SK-N-SH treated with all-trans-retinoic acid at 6 μM for 48 hours (cell line): ENCODE data around the gene CHST12.

ENCODE experiments used
- ATAC-seq: fragments of 200-7000 bp; cut with Tn5 transposase; 3 replicates; pipeline ENCODE4 v1.9.1; 2020; ENCODE audit warnings: mild to moderate bottlenecking, moderate library complexity
- BACH2 ChIP-seq: fragments of 250-450 bp; sonication (Bioruptor Pico); IDR thresholded peaks from 2 replicates; pipeline ENCODE4 v1.9.0; 2021; ENCODE audit warnings: mild to moderate bottlenecking, borderline replicate concordance
- CREB5 ChIP-seq: fragments of 250-450 bp; sonication (Bioruptor Pico); IDR thresholded peaks from 2 replicates; pipeline ENCODE4 v1.5.1; 2020; ENCODE audit warnings: low read depth, mild to moderate bottlenecking, moderate library complexity
- CSDC2 ChIP-seq: fragments of 250-450 bp; sonication (Bioruptor Pico); IDR thresholded peaks from 2 replicates; pipeline ENCODE4 v1.5.0; 2020; ENCODE audit warnings: mild to moderate bottlenecking, moderate library complexity
- CSRNP3 ChIP-seq: fragments of 250-450 bp; sonication (Bioruptor Pico); IDR thresholded peaks from 2 replicates; pipeline ENCODE4 v1.5.1; 2021; ENCODE audit warnings: mild to moderate bottlenecking, moderate library complexity
- ESRRG ChIP-seq: fragments of 250-450 bp; sonication (Bioruptor Pico); IDR thresholded peaks from 2 replicates; pipeline ENCODE4 v1.6.1; 2021; ENCODE audit warnings: mild to moderate bottlenecking
- GLIS3 ChIP-seq: fragments of 250-450 bp; sonication (Bioruptor Pico); IDR thresholded peaks from 2 replicates; pipeline ENCODE4 v1.5.0; 2020; ENCODE audit warnings: mild to moderate bottlenecking, moderate library complexity
- ISL1 ChIP-seq: fragments of 250-450 bp; sonication (Bioruptor Pico); IDR thresholded peaks from 2 replicates; pipeline ENCODE4 v2.1.2; 2022; ENCODE audit warnings: mild to moderate bottlenecking, moderate library complexity
- PATZ1 ChIP-seq: fragments of 250-450 bp; sonication (Bioruptor Pico); IDR thresholded peaks from 2 replicates; pipeline ENCODE4 v1.8.0; 2020; ENCODE audit warnings: mild to moderate bottlenecking, moderate library complexity, borderline replicate concordance
- POU6F1 ChIP-seq: fragments of 250-450 bp; sonication (Bioruptor Pico); IDR thresholded peaks from 2 replicates; pipeline ENCODE4 v1.8.0; 2021; ENCODE audit warnings: low read depth, mild to moderate bottlenecking, moderate library complexity, borderline replicate concordance
- PPARA ChIP-seq: fragments of 250-450 bp; sonication (Bioruptor Pico); IDR thresholded peaks from 2 replicates; pipeline ENCODE4 v1.5.0; 2020; ENCODE audit warnings: mild to moderate bottlenecking, borderline replicate concordance
- RARB ChIP-seq: fragments of 250-450 bp; sonication (Bioruptor Pico); IDR thresholded peaks from 2 replicates; pipeline ENCODE4 v1.8.0; 2021; ENCODE audit warnings: mild to moderate bottlenecking, moderate library complexity
- TCF4 ChIP-seq: fragments of 250-450 bp; sonication (Bioruptor Pico); IDR thresholded peaks from 2 replicates; pipeline ENCODE4 v1.8.0; 2021; ENCODE audit warnings: mild to moderate bottlenecking, moderate library complexity, borderline replicate concordance
- TOX ChIP-seq: fragments of 250-450 bp; sonication (Bioruptor Pico); IDR thresholded peaks from 2 replicates; pipeline ENCODE4 v1.8.0; 2021; ENCODE audit warnings: mild to moderate bottlenecking, moderate library complexity, borderline replicate concordance
- TSHZ2 ChIP-seq: fragments of 250-450 bp; sonication (Bioruptor Pico); IDR thresholded peaks from 2 replicates; pipeline ENCODE4 v1.5.0; 2020; ENCODE audit warnings: mild to moderate bottlenecking, moderate library complexity
- ZC3H10 ChIP-seq: fragments of 250-450 bp; sonication (Bioruptor Pico); IDR thresholded peaks from 2 replicates; pipeline ENCODE4 v1.5.1; 2021; ENCODE audit warnings: mild to moderate bottlenecking, moderate library complexity
- ZFP3 ChIP-seq: fragments of 250-450 bp; sonication (Bioruptor Pico); IDR thresholded peaks from 2 replicates; pipeline ENCODE4 v1.5.0; 2020; ENCODE audit warnings: mild to moderate bottlenecking, moderate library complexity
- ZFP30 ChIP-seq: fragments of 450-650 bp; formaldehyde crosslinking; IDR thresholded peaks from 2 replicates; pipeline ENCODE4 v1.5.0; 2022; ENCODE audit warnings: mild to moderate bottlenecking, moderate library complexity
- ZNF565 ChIP-seq: fragments of 450-650 bp; formaldehyde crosslinking; conservative IDR thresholded peaks from 2 replicates; pipeline ENCODE4 v1.5.0; 2020; ENCODE audit warnings: low read depth, mild to moderate bottlenecking, moderate library complexity
- ZNF70 ChIP-seq: fragments of 450-650 bp; formaldehyde crosslinking; IDR thresholded peaks from 2 replicates; pipeline ENCODE4 v1.5.0; 2020; ENCODE audit warnings: mild to moderate bottlenecking, moderate library complexity
- ZNF8 ChIP-seq: fragments of 450-650 bp; formaldehyde crosslinking; IDR thresholded peaks from 2 replicates; pipeline ENCODE4 v1.5.0; 2020; ENCODE audit warnings: mild to moderate bottlenecking, moderate library complexity

CHST12 gene

GRCh38 chr7:2381227-2381626 lies 22.2 kb upstream of the CHST12 start:
- TF ChIP-seq CSDC2 (CRISPR knock-in tag) (no peak), TOX (CRISPR knock-in tag) (no peak), PPARA (CRISPR knock-in tag) (no peak), POU6F1 (CRISPR knock-in tag) (no peak), TSHZ2 (CRISPR knock-in tag) (no peak), ISL1 (no peak), ZNF565 (no peak), CSRNP3 (CRISPR knock-in tag) (no peak), TCF4 (no peak), ZFP3 (CRISPR knock-in tag) (no peak), ZFP30 (no peak), RARB (no peak), ESRRG (CRISPR knock-in tag) (no peak), ZNF8 (no peak), GLIS3 (CRISPR knock-in tag) (no peak), BACH2 (no peak), ZC3H10 (CRISPR knock-in tag) (no peak), ZNF70 (CRISPR knock-in tag) (no peak), PATZ1 (no peak), CREB5 (CRISPR knock-in tag) (no peak)
- TF ChIP-seq, all 23 proteins: peak for 0
- no peak for ATAC-seq

GRCh38 chr7:2381881-2382509 lies 21.4 kb upstream of the CHST12 start:
- TF ChIP-seq PATZ1 (no peak), ZC3H10 (CRISPR knock-in tag) (no peak), ZNF565 (no peak), POU6F1 (CRISPR knock-in tag) (no peak), ISL1 (no peak), TOX (CRISPR knock-in tag) (no peak), ZNF70 (CRISPR knock-in tag) (no peak)
- no peak for ATAC-seq
